SK-N-MC (cell line): Measurements from ENCODE around the gene SPANXN1.
"Not testable (repeated sequence)": the region's sequence is repeated elsewhere in the genome, so short reads cannot be mapped to it uniquely, and the experiment has no call there.

Experiments used
- DNase-seq: peaks from one replicate; pipeline ENCODE4 v3.0.0-alpha.2; 2011; ENCODE audit warnings: low read depth, low spot score
- H3K27ac ChIP-seq: fragments of 200-600 bp; sonication (generic); 2 replicates; pipeline ENCODE4 v1.5.1; 2016; ENCODE audit warnings: mixed run types
- H3K36me3 ChIP-seq: fragments of 200-600 bp; sonication (generic); 2 replicates; pipeline ENCODE4 v1.6.1; 2017; ENCODE audit warnings: antibody characterized with exemption, low read length, mixed read lengths; ENCODE audit not compliant: insufficient read depth
- H3K4me3 ChIP-seq: fragments of 200-600 bp; sonication (generic); 2 replicates; pipeline ENCODE4 v1.5.1; 2016
- H3K9ac ChIP-seq: fragments of 200-600 bp; sonication (generic); 2 replicates; pipeline ENCODE4 v1.8.0; 2017; ENCODE audit warnings: mixed run types, mixed read lengths; ENCODE audit not compliant: insufficient read length
- H3K9me3 ChIP-seq: fragments of 200-600 bp; sonication (generic); 2 replicates; pipeline ENCODE4 v1.6.1; 2017; ENCODE audit warnings: low read depth, mild to moderate bottlenecking, antibody characterized with exemption, low read length, moderate library complexity, mixed read lengths
- EZH2 ChIP-seq: fragments of 200-600 bp; sonication (generic); IDR thresholded peaks from one replicate; pipeline ENCODE4 v1.6.1; 2017; ENCODE audit warnings: antibody characterized with exemption
- FOXP2 ChIP-seq: optimal IDR thresholded peaks from 2 replicates; pipeline ENCODE3; 2011; ENCODE audit warnings: mild to moderate bottlenecking, moderate library complexity; ENCODE audit not compliant: insufficient read depth; ENCODE audit errors: extremely low read length, control extremely low read depth
- POLR2AphosphoS5 ChIP-seq: IDR thresholded peaks from 2 replicates; pipeline ENCODE4 v1.6.1; 2012; ENCODE audit warnings: mild to moderate bottlenecking, low read depth, low read length, borderline replicate concordance

The SPANXN1 gene

GRCh38 chrX:145247203-145247602 lies at the start of gene SPANXN1:
TSS of gene SPANXN1 (plus strand) at chrX:145247503. CDS start at chrX:145247587, 84 bp downstream.
- H3K27ac ChIP-seq, DNase-seq, H3K4me3 ChIP-seq, H3K9ac ChIP-seq, H3K9me3 ChIP-seq, H3K36me3 ChIP-seq: not testable (repeated sequence)

- Histone ChIP-seq H3K9ac (no peak overlapping the region), H3K27ac (no peak overlapping the region), H3K4me3 (no peak overlapping the region), H3K36me3 (no peaks in the 10 kb centered on the region), H3K9me3 (no peaks in the 10 kb centered on the region)
- TF ChIP-seq POLR2AphosphoS5 (no peak), EZH2 (no peak)
- DNase-seq = no peak
Observed at GRCh38 chrX:145199078-145199477, 48.2 kb upstream of the SPANXN1 start.

- DNase-seq = peak; percentile 32
- no peaks in the 10 kb centered on the region for H3K36me3 ChIP-seq
- TF ChIP-seq FOXP2 (no peak), POLR2AphosphoS5 (no peak), EZH2 (no peak)
- no peak overlapping the region for H3K9ac ChIP-seq
- H3K27ac ChIP-seq = no peak overlapping the region
- no peaks in the 10 kb centered on the region for H3K9me3 ChIP-seq
- H3K4me3 ChIP-seq = no peak overlapping the region
Observed at GRCh38 chrX:145213504-145213903, 33.8 kb upstream of the SPANXN1 start.

GRCh38 chrX:145292218-145292617 lies 44.9 kb downstream of the SPANXN1 start:
- Histone ChIP-seq H3K27ac (no peak overlapping the region), H3K36me3 (no peaks in the 10 kb centered on the region), H3K4me3 (no peak overlapping the region), H3K9ac (no peak overlapping the region), H3K9me3 (no peaks in the 10 kb centered on the region)
- no peak for TF ChIP-seq POLR2AphosphoS5
- no peak for TF ChIP-seq EZH2
- no peak for TF ChIP-seq FOXP2
- DNase-seq = no peak
